ENCODE results near the gene ATP2B2.
"Not testable (repeated sequence)": the region's sequence is repeated elsewhere in the genome, so short reads cannot be mapped to it uniquely, and the experiment has no call there.

Gene ATP2B2

GRCh38 chr3:10387881-10388609, 117.3 kb downstream of the ATP2B2 start:
- DNase-seq (ENCODE audit: low read depth in 2 of 2, low spot score in 1 of 2) = no peak

GRCh38 chr3:10386121-10386520, 119.3 kb downstream of the ATP2B2 start:
- no peak for DNase-seq (ENCODE audit: low read depth in 2 of 2, low spot score in 1 of 2)

- no peak for DNase-seq (ENCODE audit: low read depth in 2 of 2, low spot score in 1 of 2)
These were observed 120.6 kb downstream of the ATP2B2 start for GRCh38 chr3:10384541-10385360.

- no peak for DNase-seq (ENCODE audit: low read depth in 2 of 2, low spot score in 1 of 2)
These were observed 121.5 kb downstream of the ATP2B2 start for GRCh38 chr3:10383850-10384248.

GRCh38 chr3:10382892-10383849, 122.2 kb downstream of the ATP2B2 start:
- no peak for DNase-seq (ENCODE audit: low read depth in 2 of 2, low spot score in 1 of 2)

- DNase-seq (ENCODE audit: low read depth in 2 of 2, low spot score in 1 of 2) = not testable (repeated sequence)
These were observed 122.9 kb downstream of the ATP2B2 start for GRCh38 chr3:10382445-10382844.

GRCh38 chr3:10381336-10381735, 124.0 kb downstream of the ATP2B2 start:
- no peak for DNase-seq (ENCODE audit: low read depth in 2 of 2, low spot score in 1 of 2)

GRCh38 chr3:10380906-10381305, 124.5 kb downstream of the ATP2B2 start:
- DNase-seq (ENCODE audit: low read depth in 2 of 2, low spot score in 1 of 2) = no peak

GRCh38 chr3:10379961-10380360, 125.4 kb downstream of the ATP2B2 start:
- no peak for DNase-seq (ENCODE audit: low read depth in 2 of 2, low spot score in 1 of 2)

- no peak for DNase-seq (ENCODE audit: low read depth in 2 of 2, low spot score in 1 of 2)
These were observed 126.2 kb downstream of the ATP2B2 start for GRCh38 chr3:10379161-10379560.

GRCh38 chr3:10378742-10379141, 126.6 kb downstream of the ATP2B2 start:
- DNase-seq (ENCODE audit: low read depth in 2 of 2, low spot score in 1 of 2) = no peak

- DNase-seq (ENCODE audit: low read depth in 2 of 2, low spot score in 1 of 2) = no peak
These were observed 127.1 kb downstream of the ATP2B2 start for GRCh38 chr3:10378246-10378645.

GRCh38 chr3:10377148-10377725, 128.1 kb downstream of the ATP2B2 start:
- no peak for DNase-seq (ENCODE audit: low read depth in 2 of 2, low spot score in 1 of 2)

- DNase-seq (ENCODE audit: low read depth in 2 of 2, low spot score in 1 of 2) = no peak
These were observed 129.0 kb downstream of the ATP2B2 start for GRCh38 chr3:10376353-10376752.

GRCh38 chr3:10375296-10376053, 129.9 kb downstream of the ATP2B2 start:
- no peak for DNase-seq (ENCODE audit: low read depth in 2 of 2, low spot score in 1 of 2)

- no peak for DNase-seq (ENCODE audit: low read depth in 2 of 2, low spot score in 1 of 2)
These were observed 131.1 kb downstream of the ATP2B2 start for GRCh38 chr3:10374311-10374710.

- DNase-seq (ENCODE audit: low read depth in 2 of 2, low spot score in 1 of 2) = no peak
These were observed 131.6 kb downstream of the ATP2B2 start for GRCh38 chr3:10373686-10374261.

GRCh38 chr3:10371789-10372188, 133.6 kb downstream of the ATP2B2 start:
- DNase-seq (ENCODE audit: low read depth in 2 of 2, low spot score in 1 of 2) = no peak

- no peak for DNase-seq (ENCODE audit: low read depth in 2 of 2, low spot score in 1 of 2)
These were observed 134.2 kb downstream of the ATP2B2 start for GRCh38 chr3:10371167-10371566.

GRCh38 chr3:10370429-10370828, 135.0 kb downstream of the ATP2B2 start:
- no peak for DNase-seq (ENCODE audit: low read depth in 2 of 2, low spot score in 1 of 2)
